ENCODE results near the gene CACNA2D3. TPM values are rescaled to one million over a fixed set of nuclear protein-coding genes. Genes with fewer than 3 reads are reported as not detected.

CACNA2D3 gene
- total RNA-seq, 3 donors from 2014 or later, result not detected

DNA sequence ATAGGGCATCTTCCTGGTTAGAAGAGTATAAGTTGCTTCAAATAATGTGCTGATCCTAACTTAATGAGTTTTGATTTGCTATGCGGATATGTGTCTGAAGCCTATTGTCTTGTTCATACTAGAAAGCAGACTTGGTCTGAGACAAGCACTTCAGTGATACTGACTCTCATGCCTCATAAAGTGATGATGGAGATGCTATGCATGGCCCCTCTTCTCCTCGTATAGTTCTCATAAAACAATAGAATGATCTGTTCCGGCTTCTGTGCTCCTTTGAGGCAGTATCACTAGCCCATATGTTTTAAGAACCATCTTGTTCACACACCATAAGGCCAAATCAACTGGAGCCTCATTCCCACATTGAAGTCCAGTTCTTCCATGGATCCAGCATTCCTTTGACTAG lies 583.4 kb downstream of the CACNA2D3 start:
- Mint-ChIP-seq H3K9me3 (no peaks in the 10 kb centered on the region), H3K27me3 (ENCODE audit: low read depth) (no peaks in the 10 kb centered on the region)

DNA sequence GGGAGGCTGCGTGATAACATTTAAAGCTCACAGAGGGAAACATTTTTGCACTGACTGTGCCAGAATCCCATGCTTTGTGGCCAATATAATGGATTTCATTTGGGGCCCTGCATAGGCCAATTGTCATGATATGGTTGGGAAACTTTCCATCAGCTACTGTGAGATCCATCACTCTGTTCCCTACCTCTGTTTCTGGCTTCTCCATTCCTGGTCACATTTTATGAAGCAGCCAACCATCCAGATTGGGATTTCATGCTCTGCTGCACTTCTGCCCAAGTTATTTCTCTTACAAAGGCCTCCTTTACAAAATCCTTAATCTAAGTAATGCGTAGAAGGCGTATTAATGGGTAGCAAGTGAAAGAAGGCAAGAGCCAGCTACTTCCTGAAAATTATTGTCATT lies 584.4 kb downstream of the CACNA2D3 start:
- no peaks in the 10 kb centered on the region for H3K4me1 Mint-ChIP-seq (ENCODE audit: low read depth)
- no peak overlapping the region for H3K4me3 Mint-ChIP-seq
- H3K9me3 Mint-ChIP-seq, result no peaks in the 10 kb centered on the region
- no peaks in the 10 kb centered on the region for H3K27me3 Mint-ChIP-seq (ENCODE audit: low read depth)
- no peaks in the 10 kb centered on the region for H3K36me3 Mint-ChIP-seq (ENCODE audit: insufficient read depth)
- ATAC-seq, result no peak
- no peak for DNase-seq

More for the DNA sequence above, 583.4 kb downstream of the CACNA2D3 start:
- DNase-seq (no peak), ATAC-seq (no peak)
- H3K36me3 Mint-ChIP-seq (ENCODE audit: insufficient read depth), result no peaks in the 10 kb centered on the region
- no peaks in the 10 kb centered on the region for H3K4me1 Mint-ChIP-seq (ENCODE audit: low read depth)
- H3K4me3 Mint-ChIP-seq, result no peak overlapping the region

DNA sequence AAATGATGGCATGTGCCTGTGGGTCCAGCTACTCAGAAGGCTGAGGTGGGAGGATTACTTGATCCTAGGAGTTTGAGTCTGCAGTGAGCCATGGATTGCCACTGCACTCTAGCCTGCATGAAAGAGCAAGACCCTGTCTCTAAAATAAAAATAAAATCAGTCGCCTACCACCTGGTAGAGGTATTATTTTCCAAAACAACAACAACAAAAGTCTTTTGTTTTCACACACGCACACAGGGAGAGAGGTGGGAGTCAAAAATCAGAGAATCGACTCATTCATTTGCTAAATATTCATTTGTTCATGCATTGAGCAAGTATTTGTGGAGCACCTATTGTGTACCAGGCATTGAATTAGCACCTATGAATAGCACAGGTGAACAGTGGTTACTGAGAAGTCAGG lies 587.4 kb downstream of the CACNA2D3 start:
- ATAC-seq (no peak), DNase-seq (no peak)
- Mint-ChIP-seq H3K27me3 (ENCODE audit: low read depth) (no peaks in the 10 kb centered on the region), H3K9me3 (peaks cover 4% of the 10 kb centered on the region), H3K4me3 (no peak overlapping the region), H3K4me1 (ENCODE audit: low read depth) (no peaks in the 10 kb centered on the region), H3K36me3 (ENCODE audit: insufficient read depth) (no peaks in the 10 kb centered on the region)

DNA sequence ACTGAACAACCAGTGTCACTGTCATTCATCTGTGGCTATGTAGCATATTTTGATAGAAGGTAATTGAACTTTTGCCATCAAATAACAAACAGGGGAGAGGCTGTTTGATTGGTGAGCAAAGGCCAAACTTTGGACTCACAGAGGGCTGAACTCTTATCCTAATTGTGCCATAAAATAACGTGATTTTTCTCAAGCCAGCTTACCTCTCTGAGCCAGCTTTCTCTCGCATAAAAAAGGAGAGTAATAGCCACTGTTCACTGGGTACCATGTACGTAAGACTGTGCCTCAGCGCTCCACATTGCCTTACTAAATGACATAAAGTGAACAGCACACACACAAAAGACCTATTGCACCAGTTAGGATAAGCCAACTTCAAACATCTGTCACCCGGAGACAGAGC lies 588.6 kb downstream of the CACNA2D3 start:
- ATAC-seq (no peak), DNase-seq (no peak)
- Mint-ChIP-seq H3K36me3 (ENCODE audit: insufficient read depth) (no peaks in the 10 kb centered on the region), H3K9me3 (peaks cover 4% of the 10 kb centered on the region), H3K4me1 (ENCODE audit: low read depth) (no peaks in the 10 kb centered on the region), H3K4me3 (no peak overlapping the region), H3K27me3 (ENCODE audit: low read depth) (no peaks in the 10 kb centered on the region)

DNA sequence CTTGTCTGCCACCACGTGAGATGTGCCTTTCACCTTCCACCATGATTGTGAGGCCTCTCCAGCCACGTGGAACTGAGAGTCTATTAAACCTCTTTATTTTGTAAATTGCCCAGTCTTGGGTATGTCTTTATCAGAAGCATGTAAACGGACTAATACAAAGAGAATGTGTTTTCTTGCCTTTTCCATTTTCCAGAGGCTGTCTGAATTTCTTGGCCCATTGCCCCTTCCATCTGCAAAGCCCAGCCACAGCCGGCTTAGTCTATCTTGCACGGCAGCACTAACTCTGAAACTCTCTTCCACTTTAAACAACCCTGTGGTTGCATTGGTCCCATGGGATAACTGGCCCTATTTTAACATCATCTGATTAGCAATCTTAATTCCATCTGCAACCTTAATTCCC lies 590.2 kb downstream of the CACNA2D3 start:
- Mint-ChIP-seq H3K4me3 (no peak overlapping the region), H3K27me3 (ENCODE audit: low read depth) (no peaks in the 10 kb centered on the region), H3K36me3 (ENCODE audit: insufficient read depth) (no peaks in the 10 kb centered on the region), H3K9me3 (peaks cover 4% of the 10 kb centered on the region), H3K4me1 (ENCODE audit: low read depth) (no peaks in the 10 kb centered on the region)
- ATAC-seq (no peak), DNase-seq (no peak)

DNA sequence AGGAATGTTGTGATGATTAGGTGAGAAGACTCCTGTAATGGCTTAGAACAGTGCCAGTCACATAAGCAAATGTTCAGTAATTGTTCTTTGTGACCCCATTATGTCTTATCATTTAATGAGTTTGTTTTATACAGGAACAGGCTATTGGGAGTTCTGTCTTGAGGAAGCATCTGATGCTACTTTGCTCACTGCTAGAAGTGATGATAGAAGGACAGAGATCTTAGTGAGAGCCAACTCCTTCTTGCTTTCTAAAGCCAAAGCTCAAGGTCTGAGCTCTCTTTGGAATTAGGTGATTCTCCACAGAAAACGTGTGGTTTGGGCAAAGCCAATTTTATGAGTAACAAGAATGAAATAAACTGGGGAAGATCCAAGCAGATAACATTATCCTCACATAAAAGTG lies 590.7 kb downstream of the CACNA2D3 start:
- DNase-seq (no peak), ATAC-seq (no peak)
- H3K4me1 Mint-ChIP-seq (ENCODE audit: low read depth), result no peaks in the 10 kb centered on the region
- peaks cover 4% of the 10 kb centered on the region for H3K9me3 Mint-ChIP-seq
- H3K4me3 Mint-ChIP-seq, result no peak overlapping the region
- no peaks in the 10 kb centered on the region for H3K36me3 Mint-ChIP-seq (ENCODE audit: insufficient read depth)
- H3K27me3 Mint-ChIP-seq (ENCODE audit: low read depth), result no peaks in the 10 kb centered on the region

DNA sequence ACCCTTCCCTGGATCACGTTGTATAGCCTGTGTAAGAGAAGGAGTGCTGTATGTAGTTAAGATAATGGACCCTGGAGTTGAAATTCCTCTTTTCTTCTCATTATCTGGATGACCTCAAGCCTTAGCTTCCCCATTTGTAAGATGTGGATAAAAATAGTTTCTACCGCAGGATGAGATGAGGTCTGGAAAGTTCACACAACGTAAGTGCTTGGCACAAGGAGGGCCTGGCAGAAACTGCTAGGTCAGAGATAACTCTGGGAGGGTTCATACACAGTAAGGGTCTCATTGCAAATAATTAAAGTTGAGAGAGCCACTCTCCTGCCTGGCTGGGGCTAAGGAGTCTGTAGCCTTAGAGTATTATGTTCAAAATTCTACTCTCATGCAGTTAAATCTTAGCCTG lies 591.1 kb downstream of the CACNA2D3 start:
- peaks cover 4% of the 10 kb centered on the region for H3K9me3 Mint-ChIP-seq
- no peaks in the 10 kb centered on the region for H3K27me3 Mint-ChIP-seq (ENCODE audit: low read depth)
- no peak overlapping the region for H3K4me3 Mint-ChIP-seq
- H3K36me3 Mint-ChIP-seq (ENCODE audit: insufficient read depth), result no peaks in the 10 kb centered on the region
- ATAC-seq, result no peak
- H3K4me1 Mint-ChIP-seq (ENCODE audit: low read depth), result no peaks in the 10 kb centered on the region
- DNase-seq, result no peak

DNA sequence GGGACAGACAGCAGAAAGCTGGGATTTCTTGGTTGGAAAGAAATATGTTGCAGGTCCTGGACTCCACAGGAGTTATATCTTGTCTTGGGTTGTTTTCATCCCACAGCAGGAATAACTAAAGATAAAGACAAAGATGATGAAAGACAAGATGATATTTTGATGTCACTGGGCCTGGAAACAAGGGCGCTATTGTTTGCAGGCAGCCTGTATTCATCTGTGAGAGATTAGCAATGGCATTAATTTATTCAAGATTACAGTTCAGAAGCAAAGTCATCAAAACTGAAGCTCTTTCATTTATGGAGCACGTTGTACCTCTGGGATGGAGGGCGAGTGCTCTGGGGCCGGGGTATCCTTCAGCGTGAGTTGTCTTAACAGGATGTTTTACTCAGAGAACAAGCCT lies 591.7 kb downstream of the CACNA2D3 start:
- DNase-seq, result no peak
- Mint-ChIP-seq H3K36me3 (ENCODE audit: insufficient read depth) (no peaks in the 10 kb centered on the region), H3K27me3 (ENCODE audit: low read depth) (no peaks in the 10 kb centered on the region), H3K4me1 (ENCODE audit: low read depth) (no peaks in the 10 kb centered on the region), H3K4me3 (no peak overlapping the region), H3K9me3 (peaks cover 4% of the 10 kb centered on the region)
- no peak for ATAC-seq

DNA sequence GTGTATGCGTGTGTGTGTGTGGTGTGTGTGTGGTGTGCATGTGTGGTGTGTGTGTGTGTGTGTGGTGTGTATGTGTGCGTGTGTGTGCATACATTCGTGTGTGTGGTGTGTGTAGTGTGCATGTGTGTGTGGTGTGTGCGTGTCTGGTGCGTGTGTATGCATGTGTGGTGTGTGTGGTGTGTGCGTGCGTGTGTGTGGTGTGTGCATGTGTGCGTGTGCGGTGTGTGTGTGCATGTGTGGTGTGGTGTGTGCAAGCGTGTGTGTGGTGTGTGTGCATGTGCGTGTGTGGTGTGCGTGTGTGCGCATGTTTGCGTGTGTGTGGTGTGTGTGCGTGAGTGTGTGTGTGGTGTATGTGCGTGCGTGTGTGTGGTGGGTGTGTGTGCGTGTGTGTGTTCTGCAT lies 595.2 kb downstream of the CACNA2D3 start:
- no peaks in the 10 kb centered on the region for H3K4me1 Mint-ChIP-seq (ENCODE audit: low read depth)
- H3K27me3 Mint-ChIP-seq (ENCODE audit: low read depth), result peaks cover 1% of the 10 kb centered on the region
- H3K9me3 Mint-ChIP-seq, result peaks cover 4% of the 10 kb centered on the region
- no peak for DNase-seq
- no peaks in the 10 kb centered on the region for H3K36me3 Mint-ChIP-seq (ENCODE audit: insufficient read depth)
- no peak overlapping the region for H3K4me3 Mint-ChIP-seq
- no peak for ATAC-seq

DNA sequence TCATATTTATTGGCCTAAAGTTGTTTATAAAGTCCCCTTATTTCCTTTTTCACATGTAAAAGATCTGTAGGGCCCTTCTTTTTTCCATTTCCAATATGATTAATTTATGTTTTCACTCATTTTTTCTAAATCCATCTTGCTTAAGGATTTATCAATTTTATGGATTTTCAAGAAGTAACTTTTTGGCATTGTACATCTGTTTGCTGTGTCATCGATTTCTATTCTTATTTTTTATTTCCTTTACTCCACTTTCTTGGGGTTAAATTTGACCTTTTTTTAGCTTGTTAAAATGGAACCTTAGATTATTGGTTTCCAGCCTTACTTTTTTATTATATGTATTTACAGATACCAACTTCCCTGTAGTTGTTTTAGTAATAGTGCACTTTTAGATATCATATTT lies 597.6 kb downstream of the CACNA2D3 start:
- ATAC-seq, result no peak
- no peaks in the 10 kb centered on the region for H3K4me1 Mint-ChIP-seq (ENCODE audit: low read depth)
- H3K36me3 Mint-ChIP-seq (ENCODE audit: insufficient read depth), result no peaks in the 10 kb centered on the region
- H3K27me3 Mint-ChIP-seq (ENCODE audit: low read depth), result peaks cover 1% of the 10 kb centered on the region
- H3K4me3 Mint-ChIP-seq, result no peak overlapping the region
- peaks cover 5% of the 10 kb centered on the region for H3K9me3 Mint-ChIP-seq
- no peak for DNase-seq

DNA sequence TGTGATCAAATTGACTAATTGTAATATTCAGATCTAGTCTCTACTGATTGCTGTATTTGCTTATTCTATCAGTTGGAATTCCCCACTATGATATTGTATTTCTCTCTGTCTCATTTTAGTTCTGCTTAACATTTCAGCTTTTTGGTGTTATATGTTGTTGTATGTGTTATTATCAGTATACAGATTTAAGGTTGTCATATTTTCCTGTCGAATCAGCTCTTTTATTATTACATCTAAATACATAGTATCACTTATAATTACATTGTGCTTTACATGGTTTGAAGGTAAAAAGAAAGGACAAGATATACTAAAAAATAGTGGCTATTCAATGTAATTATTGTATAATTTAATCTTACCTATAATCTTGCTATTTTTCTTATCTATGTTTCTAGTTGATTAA lies 598.3 kb downstream of the CACNA2D3 start:
- H3K4me3 Mint-ChIP-seq, result no peak overlapping the region
- H3K4me1 Mint-ChIP-seq (ENCODE audit: low read depth), result no peaks in the 10 kb centered on the region
- no peak for DNase-seq
- no peaks in the 10 kb centered on the region for H3K36me3 Mint-ChIP-seq (ENCODE audit: insufficient read depth)
- peaks cover 1% of the 10 kb centered on the region for H3K27me3 Mint-ChIP-seq (ENCODE audit: low read depth)
- no peak for ATAC-seq
- H3K9me3 Mint-ChIP-seq, result peaks cover 5% of the 10 kb centered on the region

DNA sequence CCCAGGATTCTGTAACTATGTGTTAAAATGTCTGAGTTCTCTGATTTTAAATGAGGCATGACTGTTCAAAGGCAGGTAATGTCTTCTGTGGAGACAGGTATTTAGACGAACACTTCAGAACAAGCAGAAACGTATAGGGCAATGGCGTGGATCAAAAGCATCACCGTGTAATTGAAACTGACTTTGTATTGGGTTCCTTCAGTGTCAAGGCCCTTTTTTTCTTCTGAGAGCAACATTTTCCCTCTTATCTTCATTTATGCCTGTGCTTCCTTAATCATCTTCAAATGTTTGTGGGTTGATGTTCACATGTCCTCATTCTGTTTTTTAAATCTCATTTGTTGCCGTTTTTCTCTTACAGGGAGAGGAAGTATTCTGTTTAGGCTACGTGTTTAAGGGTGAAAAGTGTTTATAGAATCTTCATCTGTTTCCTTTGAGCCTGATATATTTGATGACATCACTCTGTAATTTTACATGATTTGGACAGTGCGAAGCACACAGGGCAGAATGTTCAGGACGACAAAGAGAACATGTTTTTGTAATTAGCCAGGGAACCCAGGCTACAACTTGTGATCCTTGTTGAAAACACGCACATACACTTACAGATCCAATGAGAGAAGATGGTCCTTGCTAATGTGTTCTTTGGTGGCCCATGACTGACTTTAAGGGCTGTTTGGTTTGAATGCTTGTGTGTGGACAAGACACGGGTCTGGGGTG lies 609.5 kb downstream of the CACNA2D3 start:
- ATAC-seq, result no peak
- no peaks in the 10 kb centered on the region for H3K27me3 Mint-ChIP-seq (ENCODE audit: low read depth)
- H3K36me3 Mint-ChIP-seq (ENCODE audit: insufficient read depth), result no peaks in the 10 kb centered on the region
- no peak for DNase-seq
- H3K4me1 Mint-ChIP-seq (ENCODE audit: low read depth), result no peaks in the 10 kb centered on the region
- no peak overlapping the region for H3K4me3 Mint-ChIP-seq
- H3K9me3 Mint-ChIP-seq, result peaks cover 15% of the 10 kb centered on the region

DNA sequence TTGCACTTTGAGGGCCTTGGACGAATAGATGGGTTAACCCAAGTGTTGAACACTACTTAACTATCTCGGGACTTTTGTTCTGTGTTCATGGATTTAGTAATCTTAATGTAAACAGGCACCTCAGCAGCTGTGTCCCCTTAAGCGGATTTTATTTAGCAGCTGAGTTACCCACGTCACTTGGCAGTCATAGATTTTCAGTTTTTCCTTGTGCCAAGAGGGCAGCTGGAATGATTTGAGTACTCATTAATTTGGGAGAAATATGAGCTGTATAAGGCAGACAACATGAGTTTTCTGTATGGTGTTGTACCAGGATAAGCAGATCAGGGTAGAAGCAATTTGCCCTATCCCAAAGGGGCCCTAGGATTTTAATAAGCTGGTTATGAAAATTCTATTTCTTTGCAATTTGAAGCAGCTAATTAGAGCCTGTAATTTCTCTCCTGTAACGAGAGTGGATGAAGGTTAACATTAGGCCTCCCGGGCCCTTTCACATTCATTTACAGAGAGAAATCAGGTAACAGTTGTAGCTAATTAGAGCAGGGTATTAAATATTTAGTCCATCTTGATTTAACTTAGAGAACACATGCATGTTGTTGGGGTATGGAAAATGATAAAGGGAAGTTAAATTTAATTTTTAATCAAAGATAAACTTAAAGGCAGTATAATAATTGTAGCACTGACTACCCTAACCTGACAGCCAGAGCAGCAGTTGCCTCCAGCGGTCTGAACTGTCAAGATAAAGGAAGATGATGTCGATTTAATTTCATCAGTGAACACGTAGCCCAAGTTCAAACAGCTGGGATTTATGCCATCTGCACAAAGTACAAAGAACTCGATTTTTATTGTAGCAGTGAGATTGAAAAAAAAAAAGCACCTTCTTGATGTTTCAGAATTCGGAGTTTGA lies 611.0 kb downstream of the CACNA2D3 start:
- no peaks in the 10 kb centered on the region for H3K36me3 Mint-ChIP-seq (ENCODE audit: insufficient read depth)
- peaks cover 9% of the 10 kb centered on the region for H3K9me3 Mint-ChIP-seq
- DNase-seq, result no peak
- no peaks in the 10 kb centered on the region for H3K27me3 Mint-ChIP-seq (ENCODE audit: low read depth)
- no peak for ATAC-seq
- H3K4me3 Mint-ChIP-seq, result no peak overlapping the region
- no peaks in the 10 kb centered on the region for H3K4me1 Mint-ChIP-seq (ENCODE audit: low read depth)

DNA sequence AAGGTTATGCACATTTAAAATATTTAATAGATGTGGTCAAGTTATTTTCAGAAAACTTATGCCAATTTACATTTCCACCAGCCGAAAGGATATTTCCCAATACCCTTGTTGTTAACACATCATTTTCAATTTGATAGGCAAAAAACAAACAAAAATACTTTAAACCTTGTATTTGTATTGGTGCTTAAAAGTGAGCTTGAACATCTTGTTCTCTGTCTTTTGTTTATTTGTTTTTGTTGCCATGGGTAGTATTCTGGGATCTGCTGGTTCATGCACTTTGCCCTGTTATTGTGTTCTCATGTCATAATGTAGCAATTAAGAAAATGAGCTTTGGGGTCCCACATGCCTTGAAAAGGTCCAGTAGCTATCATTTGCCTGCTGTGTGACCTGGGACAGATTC lies 614.1 kb downstream of the CACNA2D3 start:
- H3K4me1 Mint-ChIP-seq (ENCODE audit: low read depth), result no peaks in the 10 kb centered on the region
- no peak for DNase-seq
- no peaks in the 10 kb centered on the region for H3K27me3 Mint-ChIP-seq (ENCODE audit: low read depth)
- H3K36me3 Mint-ChIP-seq (ENCODE audit: insufficient read depth), result no peaks in the 10 kb centered on the region
- H3K9me3 Mint-ChIP-seq, result peaks cover 7% of the 10 kb centered on the region
- no peak for ATAC-seq
- no peak overlapping the region for H3K4me3 Mint-ChIP-seq

DNA sequence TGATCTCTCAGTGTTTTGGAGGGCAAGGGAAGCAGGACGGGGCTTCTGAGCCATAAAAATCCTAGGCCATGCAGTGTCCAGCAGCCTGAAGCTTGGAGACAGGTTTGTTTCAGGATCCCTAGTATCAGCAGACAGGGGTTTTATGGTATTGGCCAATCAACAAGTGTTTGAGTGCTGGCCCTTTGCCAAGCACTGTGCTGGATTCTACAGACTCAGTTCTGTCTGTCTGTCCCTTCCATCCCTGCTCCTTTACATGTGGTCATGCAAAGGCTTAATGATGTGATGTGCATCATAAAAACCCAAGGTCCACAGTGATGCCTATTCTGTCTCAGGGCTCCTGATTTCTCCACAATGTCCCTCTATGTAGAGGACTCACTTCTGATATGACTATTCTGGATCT lies 621.4 kb downstream of the CACNA2D3 start:
- H3K9me3 Mint-ChIP-seq, result peaks cover 3% of the 10 kb centered on the region
- no peak overlapping the region for H3K4me3 Mint-ChIP-seq
- no peaks in the 10 kb centered on the region for H3K4me1 Mint-ChIP-seq (ENCODE audit: low read depth)
- H3K27me3 Mint-ChIP-seq (ENCODE audit: low read depth), result no peaks in the 10 kb centered on the region
- ATAC-seq, result no peak
- no peak for DNase-seq
- no peaks in the 10 kb centered on the region for H3K36me3 Mint-ChIP-seq (ENCODE audit: insufficient read depth)

Data from activated T-cell treated with anti-CD3 and anti-CD28 coated beads, Interleukin-2, amount 50 U/mL, for 4 hours (primary cell).